DOHH2 (cell line): ENCODE results near the gene RBM47.

Source experiments
- H3F3A ChIP-seq: fragments of 200-600 bp; sonication (generic), shearing (Covaris generic); 2 replicates; pipeline ENCODE4 v1.6.0; 2016; ENCODE audit warnings: antibody characterized with exemption, mild to moderate bottlenecking; ENCODE audit not compliant: control insufficient read depth, insufficient read depth
- H3K27ac ChIP-seq: fragments of 200-600 bp; sonication (generic); 2 replicates; pipeline ENCODE4 v1.5.1; 2014; ENCODE audit warnings: low read depth, mild to moderate bottlenecking, low read length, moderate library complexity
- H3K27me3 ChIP-seq: fragments of 200-600 bp; sonication (generic); 2 replicates; pipeline ENCODE4 v1.6.1; 2014; ENCODE audit warnings: mild to moderate bottlenecking, low read length, mixed read lengths; ENCODE audit not compliant: control insufficient read depth
- H3K36me3 ChIP-seq: fragments of 200-600 bp; sonication (generic); 2 replicates; pipeline ENCODE4 v1.6.1; 2014; ENCODE audit warnings: mild to moderate bottlenecking, low read length, moderate library complexity, mixed read lengths; ENCODE audit not compliant: control insufficient read depth
- H3K4me1 ChIP-seq: fragments of 200-600 bp; sonication (generic); 2 replicates; pipeline ENCODE4 v1.6.1; 2014; ENCODE audit warnings: mild to moderate bottlenecking, low read length, mixed read lengths; ENCODE audit not compliant: control insufficient read depth
- H3K4me2 ChIP-seq: fragments of 200-600 bp; sonication (generic); 2 replicates; pipeline ENCODE4 v1.6.0; 2014; ENCODE audit warnings: mild to moderate bottlenecking, low read length, moderate library complexity
- H3K4me3 ChIP-seq: fragments of 200-600 bp; sonication (generic); 2 replicates; pipeline ENCODE4 v1.5.1; 2014; ENCODE audit warnings: mild to moderate bottlenecking, low read length, mixed read lengths
- H3K79me2 ChIP-seq: fragments of 200-600 bp; sonication (generic); 2 replicates; pipeline ENCODE4 v1.6.1; 2014; ENCODE audit warnings: mild to moderate bottlenecking, low read length, mixed read lengths; ENCODE audit not compliant: control insufficient read depth
- H3K9me2 ChIP-seq: fragments of 200-600 bp; sonication (generic); replicated peaks from 2 replicates; pipeline ENCODE4 v1.6.1; 2014; ENCODE audit warnings: mild to moderate bottlenecking, low read length, mixed read lengths; ENCODE audit not compliant: control insufficient read depth
- H3K9me3 ChIP-seq: fragments of 200-600 bp; sonication (generic); 2 replicates; pipeline ENCODE4 v1.6.1; 2014; ENCODE audit warnings: antibody characterized with exemption, low read length, mixed read lengths; ENCODE audit not compliant: control insufficient read depth, insufficient read depth
- H4K20me1 ChIP-seq: fragments of 200-600 bp; sonication (generic); 2 replicates; pipeline ENCODE4 v1.6.0; 2014; ENCODE audit warnings: low read depth, mild to moderate bottlenecking, antibody characterized with exemption, low read length, moderate library complexity; ENCODE audit not compliant: control insufficient read depth, insufficient read depth
- EZH2phosphoT487 ChIP-seq: fragments of 200-600 bp; sonication (generic); IDR thresholded peaks from 2 replicates; pipeline ENCODE4 v1.6.1; 2017; ENCODE audit warnings: borderline replicate concordance, mild to moderate bottlenecking, antibody characterized with exemption, low read length, moderate library complexity, mixed read lengths
- TF ChIP-seq, protein P1 (sequence below): fragments of 200-600 bp; sonication (generic); IDR thresholded peaks from one replicate; pipeline ENCODE4 v1.5.1; 2014; ENCODE audit warnings: antibody characterized with exemption, mild to moderate bottlenecking, low read depth, low read length; ENCODE audit not compliant: poor library complexity, severe bottlenecking

Gene RBM47

GRCh38 chr4:40373636-40374035, 256.0 kb downstream of the RBM47 start:
- Histone ChIP-seq H3K4me3 (no peak overlapping the region), H3K79me2 (no peaks in the 10 kb centered on the region), H3K27me3 (peaks cover 3% of the 10 kb centered on the region; the same call in 1 of the 2 replicates), H3K4me1 (no peaks in the 10 kb centered on the region), H3K9me3 (no peaks in the 10 kb centered on the region), H3K36me3 (no peaks in the 10 kb centered on the region), H3K9me2 (no peaks in the 10 kb centered on the region), H4K20me1 (no peaks in the 10 kb centered on the region), H3K27ac (no peak overlapping the region), H3F3A (no peaks in the 10 kb centered on the region), H3K4me2 (no peak overlapping the region)
- TF ChIP-seq EZH2phosphoT487: no peak
- TF ChIP-seq, protein P1, sequence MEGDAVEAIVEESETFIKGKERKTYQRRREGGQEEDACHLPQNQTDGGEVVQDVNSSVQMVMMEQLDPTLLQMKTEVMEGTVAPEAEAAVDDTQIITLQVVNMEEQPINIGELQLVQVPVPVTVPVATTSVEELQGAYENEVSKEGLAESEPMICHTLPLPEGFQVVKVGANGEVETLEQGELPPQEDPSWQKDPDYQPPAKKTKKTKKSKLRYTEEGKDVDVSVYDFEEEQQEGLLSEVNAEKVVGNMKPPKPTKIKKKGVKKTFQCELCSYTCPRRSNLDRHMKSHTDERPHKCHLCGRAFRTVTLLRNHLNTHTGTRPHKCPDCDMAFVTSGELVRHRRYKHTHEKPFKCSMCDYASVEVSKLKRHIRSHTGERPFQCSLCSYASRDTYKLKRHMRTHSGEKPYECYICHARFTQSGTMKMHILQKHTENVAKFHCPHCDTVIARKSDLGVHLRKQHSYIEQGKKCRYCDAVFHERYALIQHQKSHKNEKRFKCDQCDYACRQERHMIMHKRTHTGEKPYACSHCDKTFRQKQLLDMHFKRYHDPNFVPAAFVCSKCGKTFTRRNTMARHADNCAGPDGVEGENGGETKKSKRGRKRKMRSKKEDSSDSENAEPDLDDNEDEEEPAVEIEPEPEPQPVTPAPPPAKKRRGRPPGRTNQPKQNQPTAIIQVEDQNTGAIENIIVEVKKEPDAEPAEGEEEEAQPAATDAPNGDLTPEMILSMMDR: no peak
